SK-N-MC (cell line): Measurements from ENCODE around the gene LLGL1.

Experiments used
- EZH2 ChIP-seq: fragments of 200-600 bp; sonication (generic); IDR thresholded peaks from one replicate; pipeline ENCODE4 v1.6.1; 2017; ENCODE audit warnings: antibody characterized with exemption
- POLR2AphosphoS5 ChIP-seq: IDR thresholded peaks from 2 replicates; pipeline ENCODE4 v1.6.1; 2012; ENCODE audit warnings: mild to moderate bottlenecking, low read depth, low read length, borderline replicate concordance

- TF ChIP-seq POLR2AphosphoS5 (no peak), EZH2 (no peak)
Observed at GRCh38 chr17:18278867-18279266, 53.4 kb downstream of the LLGL1 start.
